GM12892 (cell line): ENCODE results near the gene TCAIM.

Experiments used
- POLR2A ChIP-seq: IDR thresholded peaks from 2 replicates; pipeline ENCODE4 v1.6.1; 2011; ENCODE audit warnings: low read depth, low read length, control low read depth
- POLR2AphosphoS5 ChIP-seq: IDR thresholded peaks from 2 replicates; pipeline ENCODE4 v1.6.1; 2011; ENCODE audit warnings: low read depth, low read length, control low read depth
- TAF1 ChIP-seq: IDR thresholded peaks from 2 replicates; pipeline ENCODE4 v1.6.1; 2011; ENCODE audit warnings: low read depth, mild to moderate bottlenecking, control low read depth, low read length, borderline replicate concordance

- TF ChIP-seq POLR2A (no peak), POLR2AphosphoS5 (no peak), TAF1 (no peak)
Observed at GRCh38 chr3:44353355-44353924, 14.9 kb downstream of the TCAIM start.
